IMR-90 (cell line): ENCODE results near the gene ZNF329. TPM values are rescaled to one million over a fixed set of nuclear protein-coding genes. Genes with fewer than 3 reads are reported as not detected.

Source experiments
- ATAC-seq: fragments of 200-7000 bp; cut with Tn5 transposase; 2 replicates; pipeline ENCODE4 v1.9.1; 2020; ENCODE audit warnings: low read depth, mild to moderate bottlenecking, moderate library complexity
- BruUV-seq: library from RNA; stranded (reverse); fragments of 400-500 nt; replicated peaks from 2 replicates; lab custom pipeline; 2021; lab: Mats Ljungman, UMichigan
- CTCF ChIA-PET: fragments of 300-600 bp; formaldehyde crosslinking; extraction: SDS; loops from one replicate; lab custom pipeline; 2021; ENCODE audit warnings: antibody characterized with exemption; lab: Yijun Ruan, JAX
- POLR2A ChIA-PET: fragments of 300-600 bp; sonication (Branson Sonifier 250); formaldehyde crosslinking; loops from one replicate; lab custom pipeline; 2022; ENCODE audit warnings: antibody characterized with exemption; ENCODE audit not compliant: unreplicated experiment; lab: Charles Lee
- DNase-seq: peaks from one replicate; pipeline ENCODE4 v3.0.0; 2013
- H2AFZ ChIP-seq: replicated peaks from 2 replicates; pipeline ENCODE3; 2013; ENCODE audit warnings: low read length, mild to moderate bottlenecking; ENCODE audit not compliant: poor library complexity
- H2AK5ac ChIP-seq: 2 replicates; pipeline ENCODE4 v1.6.1; 2013; ENCODE audit warnings: low read depth, low read length, inconsistent platforms
- H2AK9ac ChIP-seq: replicated peaks from 2 replicates; pipeline ENCODE3; 2013; ENCODE audit warnings: mild to moderate bottlenecking, low read depth, low read length, moderate library complexity; ENCODE audit not compliant: poor library complexity
- H2BK120ac ChIP-seq: 2 replicates; pipeline ENCODE4 v1.6.1; 2013; ENCODE audit warnings: low read depth, low read length, inconsistent platforms
- H2BK15ac ChIP-seq: 3 replicates; pipeline ENCODE4 v1.6.1; 2013; ENCODE audit warnings: low read depth, low read length, inconsistent platforms
- H2BK20ac ChIP-seq: 2 replicates; pipeline ENCODE4 v1.6.1; 2013; ENCODE audit warnings: low read depth, mild to moderate bottlenecking, inconsistent platforms, low read length, moderate library complexity
- H2BK5ac ChIP-seq: 2 replicates; pipeline ENCODE4 v1.6.1; 2013; ENCODE audit warnings: mild to moderate bottlenecking, low read depth, low read length, inconsistent platforms; ENCODE audit not compliant: poor library complexity, severe bottlenecking
- H3K14ac ChIP-seq: replicated peaks from 2 replicates; pipeline ENCODE4 v1.6.1; 2013; ENCODE audit warnings: low read depth, low read length, inconsistent platforms
- H3K18ac ChIP-seq: 2 replicates; pipeline ENCODE4 v1.6.1; 2013; ENCODE audit warnings: low read depth, low read length, control low read depth
- H3K23ac ChIP-seq: 2 replicates; pipeline ENCODE4 v1.6.1; 2013; ENCODE audit warnings: low read depth, low read length, inconsistent platforms
- H3K27ac ChIP-seq: 2 replicates; pipeline ENCODE4 v1.5.1; 2013; ENCODE audit warnings: mild to moderate bottlenecking, control low read depth, low read length; ENCODE audit not compliant: insufficient read depth
- H3K27me3 ChIP-seq: 2 replicates; pipeline ENCODE4 v1.6.1; 2013; ENCODE audit warnings: low read length; ENCODE audit not compliant: control insufficient read depth, insufficient read depth
- H3K36me3 ChIP-seq: 2 replicates; pipeline ENCODE4 v1.6.1; 2013; ENCODE audit warnings: low read length, mixed read lengths; ENCODE audit not compliant: control insufficient read depth, insufficient read depth
- H3K4ac ChIP-seq: 2 replicates; pipeline ENCODE4 v1.6.1; 2013; ENCODE audit warnings: low read depth, low read length, inconsistent platforms
- H3K4me1 ChIP-seq: 2 replicates; pipeline ENCODE4 v1.6.1; 2013; ENCODE audit warnings: low read length, mixed read lengths; ENCODE audit not compliant: control insufficient read depth, insufficient read depth
- H3K4me2 ChIP-seq: 2 replicates; pipeline ENCODE4 v1.6.1; 2013; ENCODE audit warnings: low read depth, mild to moderate bottlenecking, control low read depth, low read length, moderate library complexity
- H3K4me3 ChIP-seq: 2 replicates; pipeline ENCODE4 v1.5.1; 2013; ENCODE audit warnings: low read depth, mild to moderate bottlenecking, control low read depth, low read length, moderate library complexity; ENCODE audit not compliant: insufficient read depth
- H3K56ac ChIP-seq: 2 replicates; pipeline ENCODE4 v1.6.1; 2013; ENCODE audit warnings: low read length, inconsistent platforms; ENCODE audit not compliant: insufficient read depth; ENCODE audit errors: extremely low read depth
- H3K79me1 ChIP-seq, 2 experiments: 2 replicates each; pipeline ENCODE4 v1.6.1; 2013; ENCODE audit warnings: low read length in 2 of 2, inconsistent platforms in 1 of 2, low read depth in 1 of 2
- H3K9ac ChIP-seq: 2 replicates; pipeline ENCODE4 v1.6.1; 2013; ENCODE audit warnings: low read depth, low read length, control low read depth
- H3K9me1 ChIP-seq: 2 replicates; pipeline ENCODE4 v1.6.1; 2013; ENCODE audit warnings: low read length, inconsistent platforms; ENCODE audit not compliant: insufficient read depth
- H3K9me3 ChIP-seq: 2 replicates; pipeline ENCODE4 v1.6.1; 2013; ENCODE audit warnings: low read length; ENCODE audit not compliant: control insufficient read depth, insufficient read depth
- H4K20me1 ChIP-seq: 2 replicates; pipeline ENCODE4 v1.6.1; 2013; ENCODE audit warnings: low read length, inconsistent platforms; ENCODE audit not compliant: insufficient read depth
- H4K5ac ChIP-seq: 2 replicates; pipeline ENCODE4 v1.6.1; 2013; ENCODE audit warnings: mild to moderate bottlenecking, low read depth, low read length, control low read depth
- H4K8ac ChIP-seq, 2 experiments: 2 replicates each; pipeline ENCODE4 v1.6.1; 2013; ENCODE audit warnings: low read depth in 2 of 2, low read length in 2 of 2, control low read depth in 1 of 2, inconsistent platforms in 1 of 2
- H4K91ac ChIP-seq: 2 replicates; pipeline ENCODE4 v1.6.1; 2013; ENCODE audit warnings: low read depth, low read length, inconsistent platforms; ENCODE audit not compliant: insufficient read depth
- CEBPB ChIP-seq: IDR thresholded peaks from 2 replicates; pipeline ENCODE4 v1.6.1; 2012; ENCODE audit warnings: low read depth, low read length, improper control_type of control experiment
- CHD1 ChIP-seq: IDR thresholded peaks from 2 replicates; pipeline ENCODE4 v1.6.1; 2012; ENCODE audit warnings: low read depth, low read length, improper control_type of control experiment
- FOS ChIP-seq: fragments of 150-350 bp; IDR thresholded peaks from 2 replicates; pipeline ENCODE4 v1.6.1; 2016; ENCODE audit warnings: low read depth, low read length
- MAZ ChIP-seq: IDR thresholded peaks from 2 replicates; pipeline ENCODE4 v1.6.1; 2012; ENCODE audit warnings: low read depth, mild to moderate bottlenecking, low read length, improper control_type of control experiment, moderate library complexity, borderline replicate concordance
- MXI1 ChIP-seq: IDR thresholded peaks from 2 replicates; pipeline ENCODE4 v1.6.1; 2012; ENCODE audit warnings: low read depth, mild to moderate bottlenecking, low read length, moderate library complexity, borderline replicate concordance
- RAD21 ChIP-seq: IDR thresholded peaks from 2 replicates; pipeline ENCODE4 v1.6.1; 2012; ENCODE audit warnings: low read length, improper control_type of control experiment
- RFX5 ChIP-seq: IDR thresholded peaks from 2 replicates; pipeline ENCODE4 v1.8.0; 2012; ENCODE audit warnings: low read depth, mild to moderate bottlenecking, low read length, moderate library complexity
- WGBS, 2 experiments: methylation state at CpG; one replicate each; pipeline versions ENCODE4 v1.1.5 to v1.1.7; 2013; ENCODE audit warnings: missing lambda C conversion rate in 2 of 2; ENCODE audit not compliant: insufficient read length in 1 of 2; ENCODE audit errors: extremely low coverage in 2 of 2; 5-methylcytosine and 5-hydroxymethylcytosine counted together
- dilution Hi-C: fragments of 300-500 bp; cut with HindIII; formaldehyde crosslinking; loops from one replicate; pipeline ENCODE4 v1.14.3; 2018; ENCODE audit warnings: low sequenced_read_pairs; ENCODE audit not compliant: unreplicated experiment
- in situ Hi-C: fragments of 300-500 bp; cut with MboI; formaldehyde crosslinking; loops from 3 replicates; pipeline ENCODE4 v1.14.3; 2019; ENCODE audit warnings: low sequenced_read_pairs, inconsistent platforms, mixed read lengths
- intact Hi-C: fragments of 100-400 bp; cut with micrococcal nuclease; formaldehyde crosslinking; loops from 2 replicates; pipeline ENCODE4 v1.10.0; 2022
- polyA plus RNA-seq, 3 experiments: library from polyadenylated mRNA; depleted of rRNA; stranded (reverse); fragments of >200 nt; gene quantifications; 2 replicates each; pipeline ENCODE4 v1.2.3, GENCODE V29; 2012; ENCODE audit warnings: low replicate concordance in 1 of 3
- total RNA-seq: library from RNA; depleted of rRNA; stranded (reverse); fragments of >200 nt; gene quantifications from 2 replicates; pipeline ENCODE4 v1.2.3, GENCODE V29; 2012
- TF ChIP-seq, protein P1 (sequence below): conservative IDR thresholded peaks from 2 replicates; pipeline ENCODE4 v1.5.1; 2012; ENCODE audit warnings: mild to moderate bottlenecking, low read depth, low read length, improper control_type of control experiment

The ZNF329 gene
- total and polyA plus RNA-seq, 2 of the 4 experiments (the other 2 are of a cell fraction), result 4.7 to 16.8 TPM

DNA sequence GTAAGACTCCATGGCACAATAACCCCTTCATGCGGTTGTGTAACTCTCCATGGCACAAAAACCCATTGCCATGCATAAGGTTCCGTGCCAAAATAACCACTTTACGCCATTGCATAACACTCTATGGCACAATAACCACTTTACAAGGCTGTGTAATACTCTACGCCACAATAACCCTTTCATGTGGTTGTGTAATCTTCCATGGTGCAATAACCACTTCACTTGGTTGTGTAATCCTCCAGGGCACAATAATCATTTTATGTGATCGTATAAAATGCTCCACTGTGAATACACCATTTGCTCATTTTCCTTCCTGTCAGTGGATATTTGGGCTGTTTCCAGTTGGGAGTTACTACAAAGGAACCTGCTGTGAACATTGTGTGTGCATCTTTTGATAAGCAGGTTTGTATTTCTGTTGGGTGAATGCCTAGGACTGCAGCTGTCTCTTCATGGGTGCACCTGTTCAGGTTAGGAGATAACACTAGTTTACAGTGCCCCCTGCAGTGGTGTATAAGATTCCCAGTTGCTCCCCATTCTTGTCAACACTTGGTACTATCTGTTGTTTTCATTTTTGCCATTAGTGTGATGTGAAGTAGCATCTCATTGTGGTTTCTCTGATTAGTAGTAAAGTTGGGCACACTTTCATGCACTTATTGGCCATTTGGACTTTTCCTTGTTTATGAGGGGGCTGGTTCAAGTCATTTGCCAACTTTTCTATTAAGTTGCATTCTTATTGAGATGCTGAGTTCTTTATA lies 31.4 kb downstream of the ZNF329 start:
- DNase-seq (no peak), ATAC-seq (no peak)
- TF ChIP-seq, protein P1, sequence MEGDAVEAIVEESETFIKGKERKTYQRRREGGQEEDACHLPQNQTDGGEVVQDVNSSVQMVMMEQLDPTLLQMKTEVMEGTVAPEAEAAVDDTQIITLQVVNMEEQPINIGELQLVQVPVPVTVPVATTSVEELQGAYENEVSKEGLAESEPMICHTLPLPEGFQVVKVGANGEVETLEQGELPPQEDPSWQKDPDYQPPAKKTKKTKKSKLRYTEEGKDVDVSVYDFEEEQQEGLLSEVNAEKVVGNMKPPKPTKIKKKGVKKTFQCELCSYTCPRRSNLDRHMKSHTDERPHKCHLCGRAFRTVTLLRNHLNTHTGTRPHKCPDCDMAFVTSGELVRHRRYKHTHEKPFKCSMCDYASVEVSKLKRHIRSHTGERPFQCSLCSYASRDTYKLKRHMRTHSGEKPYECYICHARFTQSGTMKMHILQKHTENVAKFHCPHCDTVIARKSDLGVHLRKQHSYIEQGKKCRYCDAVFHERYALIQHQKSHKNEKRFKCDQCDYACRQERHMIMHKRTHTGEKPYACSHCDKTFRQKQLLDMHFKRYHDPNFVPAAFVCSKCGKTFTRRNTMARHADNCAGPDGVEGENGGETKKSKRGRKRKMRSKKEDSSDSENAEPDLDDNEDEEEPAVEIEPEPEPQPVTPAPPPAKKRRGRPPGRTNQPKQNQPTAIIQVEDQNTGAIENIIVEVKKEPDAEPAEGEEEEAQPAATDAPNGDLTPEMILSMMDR, result no peak
- TF ChIP-seq FOS, result no peak
- no peak for TF ChIP-seq CHD1
- no peak for TF ChIP-seq RAD21
- no peak for TF ChIP-seq RFX5
- no peak for TF ChIP-seq MXI1
- peak; percentile 46 for TF ChIP-seq CEBPB
- TF ChIP-seq MAZ, result no peak
- no peak overlapping the region for H4K91ac ChIP-seq
- H3K18ac ChIP-seq, result no peak overlapping the region
- dilution Hi-C loops (no loop called here), in situ Hi-C loops (no loop called here), intact Hi-C loops (no loop called here)
- H3K4me1 ChIP-seq, result no peaks in the 10 kb centered on the region
- H4K8ac ChIP-seq, result no peak overlapping the region
- ChIA-PET POLR2A (no interaction called here), CTCF (no interaction called here)
- no peaks in the 10 kb centered on the region for H3K36me3 ChIP-seq
- no peak overlapping the region for H2BK20ac ChIP-seq
- H3K4ac ChIP-seq, result no peak overlapping the region
- no peak overlapping the region for H2AK5ac ChIP-seq
- peaks cover 73% of the 10 kb centered on the region for H3K9me3 ChIP-seq
- H2AK9ac ChIP-seq, result no peak overlapping the region
- no peak overlapping the region for H2BK15ac ChIP-seq
- H4K5ac ChIP-seq, result no peak overlapping the region
- 80% methylated on average over 1 of the region's 5 CpGs; no CpG with 5 or more reads in 1 of the 2 experiments for WGBS, 2 experiments
- no peak overlapping the region for H2BK5ac ChIP-seq
- no peak overlapping the region for H3K23ac ChIP-seq
- BruUV-seq, result no TSS peak
- H3K56ac ChIP-seq, result no peak overlapping the region
- no peak overlapping the region for H2BK120ac ChIP-seq
- H2AFZ ChIP-seq, result no peak overlapping the region
- no peak overlapping the region for H3K9ac ChIP-seq
- no peaks in the 10 kb centered on the region for H3K79me1 ChIP-seq
- no peaks in the 10 kb centered on the region for H4K20me1 ChIP-seq
- no peak overlapping the region for H3K27ac ChIP-seq
- H3K27me3 ChIP-seq, result no peaks in the 10 kb centered on the region
- H3K4me2 ChIP-seq, result no peak overlapping the region
- H3K4me3 ChIP-seq, result no peak overlapping the region
- H3K9me1 ChIP-seq, result no peaks in the 10 kb centered on the region
- no peak overlapping the region for H3K14ac ChIP-seq
